Measurements from ENCODE around the gene FBXW7.

- TF ChIP-seq CTCF (IDR thresholded peaks at IDR 0.05) (no peak), EZH2 (IDR thresholded peaks at IDR 0.05; ENCODE audit: borderline replicate concordance, insufficient read depth, low read depth, low read length, poor library complexity, severe bottlenecking) (no peak)
Measured at GRCh38 chr4:152565333-152565732, 29.4 kb upstream of the FBXW7 start.
